Cardiac muscle cell (in vitro differentiated cells and primary cell): ENCODE data around the gene BAG3. TPM values are rescaled to one million over a fixed set of nuclear protein-coding genes. Genes with fewer than 3 reads are reported as not detected.

ENCODE experiments used
- DNase-seq, 2 donors: peaks; one replicate each; pipeline versions ENCODE4 v3.0.0 to v3.0.0-alpha.2; 2010 to 2017; ENCODE audit warnings: low read depth in 1 of 2, low spot score in 1 of 2
- H3K27ac ChIP-seq: fragments of 200-600 bp; sonication (generic); 2 replicates; pipeline ENCODE4 v1.5.1; 2016
- H3K27me3 ChIP-seq: fragments of 200-600 bp; sonication (generic); 2 replicates; pipeline ENCODE4 v1.6.0; 2016; ENCODE audit warnings: control low read depth
- H3K36me3 ChIP-seq: fragments of 200-600 bp; sonication (generic); 2 replicates; pipeline ENCODE4 v1.5.1; 2016; ENCODE audit warnings: control low read depth
- H3K4me1 ChIP-seq: fragments of 200-600 bp; sonication (generic); 2 replicates; pipeline ENCODE4 v1.8.1; 2017; ENCODE audit warnings: low read depth, mild to moderate bottlenecking, mixed run types
- H3K4me3 ChIP-seq: fragments of 200-600 bp; sonication (generic); 2 replicates; pipeline ENCODE4 v1.5.1; 2016; ENCODE audit warnings: mild to moderate bottlenecking
- H3K9me3 ChIP-seq: fragments of 200-600 bp; sonication (generic); 2 replicates; pipeline ENCODE4 v1.5.1; 2017; ENCODE audit warnings: low read depth, mild to moderate bottlenecking, control low read depth
- CTCF ChIP-seq: IDR thresholded peaks from 2 replicates; pipeline ENCODE4 v1.5.1; 2012; ENCODE audit warnings: low read depth, mild to moderate bottlenecking, low read length
- polyA plus RNA-seq: library from polyadenylated mRNA; unstranded; fragments of >200 nt; fragmentation: Nextera tagmentation; extraction: Ambion mirVana; gene quantifications from 2 replicates; pipeline ENCODE4 v1.2.1, GENCODE V29; 2016
- total RNA-seq: library from RNA; depleted of rRNA; stranded (reverse); fragments of >200 nt; gene quantifications from 2 replicates; pipeline ENCODE4 v1.2.3, GENCODE V29; 2016

BAG3 gene
- total and polyA plus RNA-seq, 2 experiments from 2014 or later = 45.4 to 62.3 TPM

GRCh38 chr10:119713744-119714483, 62.7 kb downstream of the BAG3 start:
- TF ChIP-seq CTCF = no peak

DNA sequence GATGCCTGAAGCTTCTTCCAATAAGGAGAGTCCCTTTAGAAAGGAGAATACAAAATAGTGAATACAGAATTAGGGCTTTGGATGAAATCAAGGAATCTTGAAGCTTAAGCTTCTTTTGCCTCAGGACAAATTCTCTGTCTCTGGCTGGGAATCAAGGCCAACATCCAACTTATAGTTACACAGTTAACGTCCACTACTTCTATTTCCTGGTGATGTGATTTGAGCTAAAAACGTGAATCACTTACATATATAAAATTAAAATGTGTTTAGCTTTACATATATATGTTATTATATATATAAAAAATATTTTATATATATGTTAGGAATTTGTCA, 63.3 kb downstream of the BAG3 start:
- TF ChIP-seq CTCF = no peak
- Histone ChIP-seq H3K36me3 (no peaks in the 10 kb centered on the region), H3K4me3 (no peak overlapping the region), H3K27me3 (no peaks in the 10 kb centered on the region), H3K27ac (no peak overlapping the region), H3K4me1 (no peaks in the 10 kb centered on the region), H3K9me3 (no peaks in the 10 kb centered on the region)
- no peak for DNase-seq

More at GRCh38 chr10:119713744-119714483, 62.7 kb downstream of the BAG3 start:
- no peak for DNase-seq
- Histone ChIP-seq H3K9me3 (no peaks in the 10 kb centered on the region), H3K27ac (no peak overlapping the region), H3K4me3 (no peak overlapping the region), H3K4me1 (no peaks in the 10 kb centered on the region), H3K27me3 (no peaks in the 10 kb centered on the region), H3K36me3 (no peaks in the 10 kb centered on the region)

- Histone ChIP-seq H3K27me3 (no peaks in the 10 kb centered on the region), H3K4me1 (no peaks in the 10 kb centered on the region), H3K4me3 (no peak overlapping the region), H3K36me3 (no peaks in the 10 kb centered on the region), H3K9me3 (no peaks in the 10 kb centered on the region), H3K27ac (no peak overlapping the region)
- TF ChIP-seq CTCF = no peak
- DNase-seq = peak in 1 of 2 donors; percentile 34
These were observed 64.7 kb downstream of the BAG3 start for GRCh38 chr10:119715628-119716505.

DNA sequence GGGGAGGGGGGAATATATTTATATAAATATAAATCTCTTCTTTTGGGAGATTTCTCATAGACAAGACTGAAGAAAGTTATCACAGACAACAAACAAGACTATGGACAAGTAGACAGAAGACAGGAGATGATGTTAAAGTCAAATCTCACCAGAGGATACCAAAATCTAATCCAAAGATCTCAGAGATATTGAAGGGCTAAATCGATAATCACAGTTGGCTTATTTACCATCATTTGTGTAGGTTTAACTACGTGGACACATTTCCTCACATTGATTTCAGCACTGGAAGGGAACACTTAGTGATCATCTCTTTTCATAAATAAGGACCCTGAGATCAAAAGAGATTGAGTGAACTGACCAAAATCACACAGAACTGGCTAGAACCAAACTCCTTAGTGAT, 72.0 kb downstream of the BAG3 start:
- no peak for TF ChIP-seq CTCF
- no peaks in the 10 kb centered on the region for H3K9me3 ChIP-seq
- H3K4me1 ChIP-seq = peaks cover 19% of the 10 kb centered on the region
- H3K27ac ChIP-seq = no peak overlapping the region
- no peaks in the 10 kb centered on the region for H3K36me3 ChIP-seq
- H3K27me3 ChIP-seq = no peaks in the 10 kb centered on the region
- no peak overlapping the region for H3K4me3 ChIP-seq
- DNase-seq = no peak

- no peaks in the 10 kb centered on the region for H3K36me3 ChIP-seq
- DNase-seq = no peak
These were observed 72.4 kb downstream of the BAG3 start for GRCh38 chr10:119723624-119724023.

More at GRCh38 chr10:119723624-119724023, 72.4 kb downstream of the BAG3 start:
- H3K27ac ChIP-seq = no peak overlapping the region
- peaks cover 19% of the 10 kb centered on the region for H3K4me1 ChIP-seq
- no peaks in the 10 kb centered on the region for H3K9me3 ChIP-seq
- H3K27me3 ChIP-seq = no peaks in the 10 kb centered on the region
- no peak for TF ChIP-seq CTCF
- no peak overlapping the region for H3K4me3 ChIP-seq
